ENCODE data around the gene TLR1. TPM values are rescaled to one million over a fixed set of nuclear protein-coding genes. Genes with fewer than 3 reads are reported as not detected.
A peak's percentile ranks its signal among the peaks of the same experiment; 100 is the strongest.
"Not testable (repeated sequence)": the region's sequence is repeated elsewhere in the genome, so short reads cannot be mapped to it uniquely, and the experiment has no call there.

TLR1 gene
- total RNA-seq, 1 donor from 2014 or later: 5.3 TPM

- no peak for DNase-seq (ENCODE audit: low read depth in 2 of 2)
Measured at GRCh38 chr4:38775326-38775725, 29.3 kb downstream of the TLR1 start.

GRCh38 chr4:38774181-38774955 is 30.2 kb downstream of the TLR1 start:
- DNase-seq (ENCODE audit: low read depth in 2 of 2): no peak

GRCh38 chr4:38770281-38770680 is 34.3 kb downstream of the TLR1 start:
- DNase-seq (ENCODE audit: low read depth in 2 of 2): not testable (repeated sequence)

- DNase-seq (ENCODE audit: low read depth in 2 of 2): no peak
Measured at GRCh38 chr4:38769857-38770256, 34.7 kb downstream of the TLR1 start.

GRCh38 chr4:38769441-38769840 is 35.1 kb downstream of the TLR1 start:
- no peak for DNase-seq (ENCODE audit: low read depth in 2 of 2)

- DNase-seq (ENCODE audit: low read depth in 2 of 2): no peak
Measured at GRCh38 chr4:38768968-38769394, 35.6 kb downstream of the TLR1 start.

- not testable (repeated sequence) for DNase-seq (ENCODE audit: low read depth in 2 of 2)
Measured at GRCh38 chr4:38766940-38767339, 37.7 kb downstream of the TLR1 start.

- DNase-seq (ENCODE audit: low read depth in 2 of 2): no peak
Measured at GRCh38 chr4:38765382-38765781, 39.2 kb downstream of the TLR1 start.

GRCh38 chr4:38764277-38764676 is 40.3 kb downstream of the TLR1 start:
- no peak for DNase-seq (ENCODE audit: low read depth in 2 of 2)

GRCh38 chr4:38762560-38762959 is 42.0 kb downstream of the TLR1 start:
- DNase-seq (ENCODE audit: low read depth in 2 of 2): no peak

- no peak for DNase-seq (ENCODE audit: low read depth in 2 of 2)
Measured at GRCh38 chr4:38759790-38760122, 44.8 kb downstream of the TLR1 start.

- peak in 1 of 2 donors; percentile 57 for DNase-seq (ENCODE audit: low read depth in 2 of 2)
Measured at GRCh38 chr4:38759113-38759789, 45.3 kb downstream of the TLR1 start.

GRCh38 chr4:38757945-38758600 is 46.5 kb downstream of the TLR1 start:
- no peak for DNase-seq (ENCODE audit: low read depth in 2 of 2)

- no peak for DNase-seq (ENCODE audit: low read depth in 2 of 2)
Measured at GRCh38 chr4:38752941-38753806, 51.4 kb downstream of the TLR1 start.

GRCh38 chr4:38752372-38752940 is 52.1 kb downstream of the TLR1 start:
- DNase-seq (ENCODE audit: low read depth in 2 of 2): peak in 1 of 2 donors; percentile 38

- no peak for DNase-seq (ENCODE audit: low read depth in 2 of 2)
Measured at GRCh38 chr4:38751341-38752010, 53.1 kb downstream of the TLR1 start.

GRCh38 chr4:38749336-38749735 is 55.3 kb downstream of the TLR1 start:
- no peak for DNase-seq (ENCODE audit: low read depth in 2 of 2)

GRCh38 chr4:38747629-38748028 is 57.0 kb downstream of the TLR1 start:
- DNase-seq (ENCODE audit: low read depth in 2 of 2): no peak
